Nephron (organoid): ENCODE measurements around the gene MAP2K4.
A peak's percentile ranks its signal among the peaks of the same experiment; 100 is the strongest.

Experiments
- H3K27ac Mint-ChIP-seq, 3 experiments: 2 replicates each; pipeline ENCODE4 v1.8.0; 2020; ENCODE audit warnings: mixed read lengths in 3 of 3, mild to moderate bottlenecking in 2 of 3, moderate library complexity in 1 of 3
- H3K27me3 Mint-ChIP-seq: 2 replicates; pipeline ENCODE4 v1.8.0; 2021; ENCODE audit warnings: low read depth, mild to moderate bottlenecking, moderate library complexity, mixed read lengths
- H3K36me3 Mint-ChIP-seq: 2 replicates; pipeline ENCODE4 v1.8.0; 2020; ENCODE audit warnings: low read depth, mixed read lengths
- H3K4me1 Mint-ChIP-seq: 2 replicates; pipeline ENCODE4 v1.8.0; 2020; ENCODE audit warnings: mixed read lengths
- H3K4me3 Mint-ChIP-seq, 3 experiments: 2 replicates each; pipeline ENCODE4 v1.8.0; 2020; ENCODE audit warnings: mild to moderate bottlenecking in 3 of 3, mixed read lengths in 3 of 3, moderate library complexity in 2 of 3
- H3K9me3 Mint-ChIP-seq: 2 replicates; pipeline ENCODE4 v1.8.0; 2020; ENCODE audit warnings: mixed read lengths
- CTCF ChIP-seq, 3 experiments: fragments of 200-600 bp; sonication (generic); IDR thresholded peaks; one replicate each; pipeline ENCODE4 v1.5.0; 2021; ENCODE audit warnings: antibody characterized with exemption in 3 of 3; ENCODE audit not compliant: unreplicated experiment in 3 of 3

Gene MAP2K4

GRCh38 chr17:11997972-11998233 lies 22.8 kb upstream of the MAP2K4 start:
- Mint-ChIP-seq H3K27ac (peak overlapping the region; percentile 76 to 96 (median 92)), H3K9me3 (no peaks in the 10 kb centered on the region), H3K36me3 (peaks cover 4% of the 10 kb centered on the region), H3K4me1 (peaks cover 4% of the 10 kb centered on the region), H3K4me3 (peak overlapping the region; percentile 89 to 93 (median 90)), H3K27me3 (no peaks in the 10 kb centered on the region)
- no peak for TF ChIP-seq CTCF (IDR thresholded peaks at IDR 0.05; ENCODE audit: unreplicated experiment in 3 of 3)

GRCh38 chr17:11999696-12000095 lies 21.0 kb upstream of the MAP2K4 start:
- Mint-ChIP-seq H3K36me3 (no peaks in the 10 kb centered on the region), H3K4me3 (no peak overlapping the region), H3K9me3 (no peaks in the 10 kb centered on the region), H3K4me1 (peaks cover 4% of the 10 kb centered on the region), H3K27ac (no peak overlapping the region), H3K27me3 (no peaks in the 10 kb centered on the region)
- TF ChIP-seq CTCF (IDR thresholded peaks at IDR 0.05; ENCODE audit: unreplicated experiment in 3 of 3): no peak

- no peaks in the 10 kb centered on the region for H3K9me3 Mint-ChIP-seq
- TF ChIP-seq CTCF (IDR thresholded peaks at IDR 0.05; ENCODE audit: unreplicated experiment in 3 of 3): no peak
- no peak overlapping the region for H3K27ac Mint-ChIP-seq
- H3K4me1 Mint-ChIP-seq: no peaks in the 10 kb centered on the region
- no peak overlapping the region for H3K4me3 Mint-ChIP-seq
- H3K36me3 Mint-ChIP-seq: no peaks in the 10 kb centered on the region
- no peaks in the 10 kb centered on the region for H3K27me3 Mint-ChIP-seq
Measured at GRCh38 chr17:12007466-12007865, 13.2 kb upstream of the MAP2K4 start.

GRCh38 chr17:12021623-12022140 lies 1.0 kb downstream of the MAP2K4 start:
- peak overlapping the region; percentile 83 to 92 (median 89) for H3K4me3 Mint-ChIP-seq
- H3K27ac Mint-ChIP-seq: peak overlapping the region; percentile 60 to 96 (median 90)
- peaks cover 22% of the 10 kb centered on the region for H3K4me1 Mint-ChIP-seq
- no peak for TF ChIP-seq CTCF (IDR thresholded peaks at IDR 0.05; ENCODE audit: unreplicated experiment in 3 of 3)
- no peaks in the 10 kb centered on the region for H3K9me3 Mint-ChIP-seq
- H3K27me3 Mint-ChIP-seq: peaks cover 3% of the 10 kb centered on the region
- H3K36me3 Mint-ChIP-seq: no peaks in the 10 kb centered on the region

- Mint-ChIP-seq H3K27me3 (peaks cover 3% of the 10 kb centered on the region), H3K4me1 (peaks cover 26% of the 10 kb centered on the region), H3K9me3 (no peaks in the 10 kb centered on the region), H3K36me3 (peaks cover 5% of the 10 kb centered on the region), H3K4me3 (peak overlapping the region; percentile 83 to 92 (median 89)), H3K27ac (peak overlapping the region in 2 of 3 experiments; percentile 60 to 96)
- no peak for TF ChIP-seq CTCF (IDR thresholded peaks at IDR 0.05; ENCODE audit: unreplicated experiment in 3 of 3)
Measured at GRCh38 chr17:12022310-12022709, 1.6 kb downstream of the MAP2K4 start.

- Mint-ChIP-seq H3K27ac (no peak overlapping the region), H3K36me3 (peaks cover 9% of the 10 kb centered on the region), H3K9me3 (no peaks in the 10 kb centered on the region), H3K27me3 (peaks cover 3% of the 10 kb centered on the region), H3K4me1 (peaks cover 32% of the 10 kb centered on the region), H3K4me3 (peak overlapping the region in 1 of 3 experiments; percentile 36)
- TF ChIP-seq CTCF (IDR thresholded peaks at IDR 0.05; ENCODE audit: unreplicated experiment in 3 of 3): no peak
Measured at GRCh38 chr17:12024327-12024726, 3.6 kb downstream of the MAP2K4 start.
